Spleen (tissue), 11 donors: Measurements from ENCODE around the gene TMEM158. TPM values are rescaled to one million over a fixed set of nuclear protein-coding genes. Genes with fewer than 3 reads are reported as not detected.

Experiments
- DNase-seq: peaks from one replicate; pipeline ENCODE4 v3.0.0-alpha.2; 2020
- H3K27ac ChIP-seq, 8 donors: fragments of 200-600 bp; sonication (generic) in 7 of 8; 1 replicate in 4 of 8; 2 replicates in 4 of 8; pipeline versions ENCODE4 v1.5.0 to v1.8.0; 2016 to 2021; ENCODE audit warnings: inconsistent platforms in 4 of 8, mild to moderate bottlenecking in 4 of 8, moderate library complexity in 1 of 8
- H3K27me3 ChIP-seq, 7 donors: fragments of 200-600 bp; sonication (generic) in 6 of 7; replicated peaks in 1 of 7; 1 replicate in 4 of 7; 2 replicates in 3 of 7; pipeline versions ENCODE4 v1.5.0 to v1.8.0; 2016 to 2021; ENCODE audit warnings: inconsistent platforms in 3 of 7, mild to moderate bottlenecking in 1 of 7
- H3K36me3 ChIP-seq, 6 donors: fragments of 200-600 bp; sonication (generic) in 5 of 6; 1 replicate in 4 of 6; 2 replicates in 2 of 6; pipeline versions ENCODE4 v1.5.0 to v1.8.0; 2016 to 2021; ENCODE audit warnings: inconsistent platforms in 2 of 6
- H3K4me1 ChIP-seq, 6 donors: fragments of 200-600 bp; sonication (generic) in 5 of 6; 1 replicate in 3 of 6; 2 replicates in 3 of 6; pipeline versions ENCODE4 v1.5.0 to v1.8.0; 2016 to 2021; ENCODE audit warnings: inconsistent platforms in 3 of 6
- H3K4me3 ChIP-seq, 8 donors: fragments of 200-600 bp; sonication (generic) in 7 of 8; 1 replicate in 4 of 8; 2 replicates in 4 of 8; pipeline versions ENCODE4 v1.5.0 to v1.8.0; 2016 to 2021; ENCODE audit warnings: inconsistent platforms in 4 of 8, mild to moderate bottlenecking in 4 of 8, moderate library complexity in 2 of 8
- H3K9me3 ChIP-seq, 8 donors: fragments of 200-600 bp; sonication (generic) in 7 of 8; 1 replicate in 4 of 8; 2 replicates in 4 of 8; pipeline versions ENCODE4 v1.5.0 to v1.8.0; 2016 to 2021; ENCODE audit warnings: inconsistent platforms in 4 of 8
- CTCF ChIP-seq, 11 experiments: fragments of 200-600 bp in 7 of 11; fragments of 450-650 bp in 4 of 11; sonication (generic) in 4 of 11; IDR thresholded peaks in 8 of 11; conservative IDR thresholded peaks in 3 of 11; 1 replicate in 7 of 11; 2 replicates in 4 of 11; pipeline versions ENCODE4 v1.4.0 to v1.8.0; 2016 to 2021; ENCODE audit warnings: antibody characterized with exemption in 11 of 11, inconsistent platforms in 4 of 11, mild to moderate bottlenecking in 1 of 11
- POLR2A ChIP-seq, 3 donors: fragments of 450-650 bp; IDR thresholded peaks; one replicate each; pipeline ENCODE4 v1.5.1; 2017; ENCODE audit warnings: antibody characterized with exemption in 3 of 3, mild to moderate bottlenecking in 1 of 3
- POLR2AphosphoS5 ChIP-seq, 3 donors: sonication (generic); formaldehyde crosslinking; IDR thresholded peaks; one replicate each; pipeline ENCODE4 v1.5.1; 2017; ENCODE audit warnings: antibody characterized with exemption in 3 of 3
- WGBS, 5 donors: extraction: QIAGEN DNeasy Blood & Tissue Kit in 3 of 5; methylation state at CpG; one replicate each; pipeline versions ENCODE4 v1.1.5 to v1.1.7; 2013 to 2018; 5-methylcytosine and 5-hydroxymethylcytosine counted together
- intact Hi-C: fragments of 100-400 bp; cut with DNase I; formaldehyde crosslinking; loops from one replicate; pipeline ENCODE4 v1.15.0; 2023; ENCODE audit warnings: low total_unique reads
- polyA plus RNA-seq, 3 donors: library from polyadenylated mRNA; stranded (reverse); fragments of 200-250 nt; gene quantifications; one replicate each; pipeline ENCODE4 v1.2.1, GENCODE V29; 2013
- total RNA-seq, 7 donors: library from RNA; depleted of rRNA in 3 of 7; stranded (reverse); fragments of >200 nt in 3 of 7; fragmentation: NEBNext Ultra II Directional in 4 of 7; extraction: Animal tissue kit (Norgen Biotek cat#: 25700) in 4 of 7; gene quantifications; one replicate each; pipeline versions ENCODE4 v1.1.0 to v1.2.1, GENCODE V29; 2016 to 2021
- donor health status: healthy with polysubstance abuse.
- donor health status: DM: no; HTN: no; CAD: no; lungs with moderate emphysema.
- donor health status: DM: no; HTN: no; CAD: no.
- donor health status: Bipolar disorder and iron deficiency.
- donor health status: healthy.
- donor health status: DM: no; HTN: no; CAD: no.
- donor health status: DM: yes; HTN: yes; CAD: no.

The TMEM158 gene
- total and polyA plus RNA-seq, 10 donors, result 0.26 to 1.7 (median 0.79) TPM; not detected in 1

GRCh38 chr3:45191424-45191823, 34.7 kb downstream of the TMEM158 start:
- no peaks in the 10 kb centered on the region for H3K9me3 ChIP-seq
- no peak overlapping the region for H3K4me3 ChIP-seq
- no peaks in the 10 kb centered on the region for H3K36me3 ChIP-seq
- no peak overlapping the region for H3K27ac ChIP-seq
- intact Hi-C loops, result no loop called here
- peaks cover 0 to 8% (median 0%) of the 10 kb centered on the region in 6 donors for H3K4me1 ChIP-seq
- H3K27me3 ChIP-seq, result peaks cover 0 to 11% (median 0%) of the 10 kb centered on the region in 7 donors
- no peak for DNase-seq
- TF ChIP-seq CTCF (IDR thresholded peaks at IDR 0.05 in 8 of 11, conservative IDR thresholded peaks at IDR 0.05 in 3 of 11), result no peak
- TF ChIP-seq POLR2A (IDR thresholded peaks at IDR 0.05), result no peak
- TF ChIP-seq POLR2AphosphoS5 (IDR thresholded peaks at IDR 0.05), result no peak
- WGBS, 5 donors, result 87 to 92% (median 90%) methylated on average over 4 of the region's 4 CpGs

GRCh38 chr3:45188719-45189659, 37.1 kb downstream of the TMEM158 start:
- Histone ChIP-seq H3K4me3 (no peak overlapping the region), H3K27me3 (no peaks in the 10 kb centered on the region), H3K4me1 (peaks cover 0 to 8% (median 0%) of the 10 kb centered on the region in 6 donors), H3K9me3 (no peaks in the 10 kb centered on the region), H3K27ac (no peak overlapping the region), H3K36me3 (no peaks in the 10 kb centered on the region)
- DNase-seq, result peak; percentile 7
- intact Hi-C loops, result no loop called here
- TF ChIP-seq POLR2A (IDR thresholded peaks at IDR 0.05) (no peak), POLR2AphosphoS5 (IDR thresholded peaks at IDR 0.05) (no peak), CTCF (IDR thresholded peaks at IDR 0.05 in 8 of 11, conservative IDR thresholded peaks at IDR 0.05 in 3 of 11) (no peak)
- WGBS, 5 donors, result 75 to 80% (median 79%) methylated on average over 8 of the region's 8 CpGs

- Histone ChIP-seq H3K27me3 (no peaks in the 10 kb centered on the region), H3K9me3 (no peaks in the 10 kb centered on the region), H3K36me3 (no peaks in the 10 kb centered on the region), H3K4me3 (no peak overlapping the region), H3K4me1 (peaks cover 0 to 8% (median 0%) of the 10 kb centered on the region in 6 donors), H3K27ac (no peak overlapping the region)
- no peak for TF ChIP-seq POLR2A (IDR thresholded peaks at IDR 0.05)
- TF ChIP-seq POLR2AphosphoS5 (IDR thresholded peaks at IDR 0.05), result no peak
- no peak for TF ChIP-seq CTCF (IDR thresholded peaks at IDR 0.05 in 8 of 11, conservative IDR thresholded peaks at IDR 0.05 in 3 of 11)
- peak; percentile 35 for DNase-seq
- WGBS, 5 donors, result 53 to 79% (median 64%) methylated on average over 3 of the region's 3 CpGs
- intact Hi-C loops, result no loop called here
These were observed 38.4 kb downstream of the TMEM158 start for GRCh38 chr3:45187694-45188141.

GRCh38 chr3:45186871-45187270, 39.2 kb downstream of the TMEM158 start:
- H3K27ac ChIP-seq, result no peak overlapping the region
- WGBS, 5 donors, result 78 to 99% (median 90%) methylated on average over 5 to 6 of the region's 6 CpGs
- intact Hi-C loops, result no loop called here
- H3K4me1 ChIP-seq, result peaks cover 0 to 8% (median 0%) of the 10 kb centered on the region in 6 donors
- DNase-seq, result peak; percentile 62
- H3K9me3 ChIP-seq, result no peaks in the 10 kb centered on the region
- no peaks in the 10 kb centered on the region for H3K27me3 ChIP-seq
- H3K36me3 ChIP-seq, result no peaks in the 10 kb centered on the region
- TF ChIP-seq POLR2AphosphoS5 (IDR thresholded peaks at IDR 0.05) (no peak), POLR2A (IDR thresholded peaks at IDR 0.05) (no peak), CTCF (IDR thresholded peaks at IDR 0.05 in 8 of 11, conservative IDR thresholded peaks at IDR 0.05 in 3 of 11) (no peak)
- no peak overlapping the region for H3K4me3 ChIP-seq
